H1 (cell line): ENCODE results near the gene B9D1. TPM values are rescaled to one million over a fixed set of nuclear protein-coding genes. Genes with fewer than 3 reads are reported as not detected.

Experiments used
- CTCF ChIA-PET: fragments of 300-600 bp; sonication (Branson Sonifier 250); formaldehyde crosslinking; loops from one replicate; lab custom pipeline; 2021; ENCODE audit not compliant: partially characterized antibody; lab: Charles Lee
- POLR2A ChIA-PET: fragments of 300-600 bp; sonication (Branson Sonifier 250); formaldehyde crosslinking; loops from one replicate; lab custom pipeline; 2021; ENCODE audit warnings: inconsistent platforms; ENCODE audit not compliant: partially characterized antibody; lab: Charles Lee
- DNase-seq, 2 experiments: peaks; one replicate each; pipeline versions ENCODE4 v3.0.0 to v3.0.0-alpha.2; 2010 to 2022; ENCODE audit warnings: low spot score in 2 of 2, low read depth in 1 of 2, mixed read lengths in 1 of 2
- FAIRE-seq: peaks from 2 replicates; lab custom pipeline; 2011; peaks lifted over from hg19 to GRCh38; lab: Jason Lieb, UNC
- H2AFZ ChIP-seq: 2 replicates; pipeline ENCODE4 v1.8.1; 2012; ENCODE audit warnings: low read length, inconsistent platforms
- H2AK5ac ChIP-seq: 2 replicates; pipeline ENCODE4 v1.6.1; 2013; ENCODE audit warnings: low read depth, low read length
- H2BK120ac ChIP-seq: replicated peaks from 2 replicates; pipeline ENCODE3; 2013; ENCODE audit warnings: low read depth, low read length, inconsistent platforms
- H2BK12ac ChIP-seq: 2 replicates; pipeline ENCODE4 v1.6.1; 2013; ENCODE audit warnings: low read depth, low read length
- H2BK15ac ChIP-seq: 2 replicates; pipeline ENCODE4 v1.6.1; 2013; ENCODE audit warnings: low read length
- H2BK20ac ChIP-seq: 2 replicates; pipeline ENCODE4 v1.6.1; 2013; ENCODE audit warnings: low read length
- H2BK5ac ChIP-seq: 2 replicates; pipeline ENCODE4 v1.6.1; 2013; ENCODE audit warnings: low read depth, low read length
- H3K14ac ChIP-seq: 2 replicates; pipeline ENCODE4 v1.6.1; 2013; ENCODE audit warnings: inconsistent platforms; ENCODE audit not compliant: insufficient read length
- H3K18ac ChIP-seq: 2 replicates; pipeline ENCODE4 v1.6.1; 2013; ENCODE audit warnings: low read length; ENCODE audit errors: extremely low read depth
- H3K23ac ChIP-seq: 2 replicates; pipeline ENCODE4 v1.6.1; 2013; ENCODE audit warnings: inconsistent platforms; ENCODE audit not compliant: insufficient read length
- H3K23me2 ChIP-seq: 2 replicates; pipeline ENCODE4 v1.6.1; 2013; ENCODE audit warnings: low read depth, low read length
- H3K27ac ChIP-seq: 2 replicates; pipeline ENCODE4 v1.6.1; 2011; ENCODE audit warnings: low read depth, low read length, inconsistent platforms
- H3K27me3 ChIP-seq, 4 experiments: replicated peaks in 1 of 4; 1 replicate in 1 of 4; 2 replicates in 3 of 4; pipeline versions ENCODE4 v1.6.1 to v1.8.1; 2011 to 2013; ENCODE audit warnings: low read length in 3 of 4, mild to moderate bottlenecking in 3 of 4, inconsistent platforms in 2 of 4, mixed read lengths in 2 of 4, moderate library complexity in 1 of 4; ENCODE audit not compliant: control insufficient read depth in 3 of 4, insufficient read depth in 3 of 4; ENCODE audit errors: extremely low read depth in 1 of 4
- H3K36me3 ChIP-seq, 4 experiments: 2 replicates each; pipeline versions ENCODE4 v1.6.1 to v1.8.1; 2011 to 2013; ENCODE audit warnings: mild to moderate bottlenecking in 4 of 4, low read length in 3 of 4, moderate library complexity in 2 of 4, control low read depth in 1 of 4, inconsistent platforms in 1 of 4; ENCODE audit not compliant: insufficient read depth in 4 of 4, control insufficient read depth in 2 of 4
- H3K4ac ChIP-seq: replicated peaks from 2 replicates; pipeline ENCODE3; 2013; ENCODE audit warnings: low read length, low read depth, mixed read lengths, inconsistent platforms; ENCODE audit not compliant: insufficient read length
- H3K4me1 ChIP-seq, 4 experiments: replicated peaks in 1 of 4; 1 replicate in 1 of 4; 2 replicates in 3 of 4; pipeline versions ENCODE4 v1.6.1 to v1.8.1; 2011 to 2013; ENCODE audit warnings: low read length in 3 of 4, inconsistent platforms in 2 of 4, mixed read lengths in 1 of 4; ENCODE audit not compliant: insufficient read depth in 4 of 4, control insufficient read depth in 3 of 4
- H3K4me2 ChIP-seq, 2 experiments: 2 replicates each; pipeline versions ENCODE4 v1.6.1 to v1.8.1; 2011 to 2013; ENCODE audit warnings: low read depth in 2 of 2, low read length in 2 of 2, control low read depth in 1 of 2, inconsistent platforms in 1 of 2, mild to moderate bottlenecking in 1 of 2; ENCODE audit not compliant: insufficient read depth in 1 of 2
- H3K4me3 ChIP-seq, 4 experiments: fragments of 200-600, 300-600 bp in 1 of 4; sonication (generic), shearing (Covaris generic), sonication (Bioruptor Twin) in 1 of 4; 2 replicates each; pipeline versions ENCODE4 v1.5.1 to v1.8.1; 2011 to 2016; ENCODE audit warnings: low read length in 4 of 4, low read depth in 3 of 4, control low read depth in 2 of 4, inconsistent platforms in 2 of 4, mild to moderate bottlenecking in 2 of 4, mixed read lengths in 1 of 4, moderate library complexity in 1 of 4; ENCODE audit not compliant: insufficient read depth in 2 of 4; ENCODE audit errors: extremely low read depth in 1 of 4
- H3K56ac ChIP-seq: replicated peaks from 2 replicates; pipeline ENCODE3; 2013; ENCODE audit warnings: low read depth, mild to moderate bottlenecking, mixed read lengths, low read length, inconsistent platforms; ENCODE audit not compliant: insufficient read length
- H3K79me1 ChIP-seq: 2 replicates; pipeline ENCODE4 v1.6.1; 2013; ENCODE audit warnings: low read depth, low read length, control low read depth
- H3K79me2 ChIP-seq, 2 experiments: 2 replicates each; pipeline versions ENCODE4 v1.6.1 to v1.8.1; 2012 to 2013; ENCODE audit warnings: low read length in 2 of 2, mild to moderate bottlenecking in 2 of 2, inconsistent platforms in 1 of 2; ENCODE audit not compliant: insufficient read depth in 2 of 2, control insufficient read depth in 1 of 2
- H3K9ac ChIP-seq, 4 experiments: replicated peaks in 1 of 4; 1 replicate in 1 of 4; 2 replicates in 3 of 4; pipeline versions ENCODE4 v1.6.1 to v1.8.1; 2011 to 2013; ENCODE audit warnings: low read depth in 3 of 4, low read length in 3 of 4, control low read depth in 2 of 4, mild to moderate bottlenecking in 2 of 4, moderate library complexity in 2 of 4, inconsistent platforms in 1 of 4; ENCODE audit errors: extremely low read depth in 1 of 4
- H3K9me3 ChIP-seq, 2 experiments: 2 replicates each; pipeline versions ENCODE4 v1.6.1 to v1.8.1; 2012 to 2013; ENCODE audit warnings: mild to moderate bottlenecking in 2 of 2, moderate library complexity in 2 of 2, control low read depth in 1 of 2, inconsistent platforms in 1 of 2, low read depth in 1 of 2, low read length in 1 of 2, mixed read lengths in 1 of 2; ENCODE audit not compliant: insufficient read depth in 2 of 2
- H4K20me1 ChIP-seq, 2 experiments: replicated peaks in 1 of 2; 2 replicates each; pipeline versions ENCODE3 to v1.8.1; 2011 to 2013; ENCODE audit warnings: inconsistent platforms in 2 of 2, low read length in 2 of 2, mild to moderate bottlenecking in 1 of 2; ENCODE audit not compliant: insufficient read depth in 2 of 2, control insufficient read depth in 1 of 2
- H4K5ac ChIP-seq: 2 replicates; pipeline ENCODE4 v1.6.1; 2013; ENCODE audit warnings: low read length, low read depth, mixed read lengths, inconsistent platforms; ENCODE audit not compliant: insufficient read length
- H4K8ac ChIP-seq: 2 replicates; pipeline ENCODE4 v1.8.0; 2013; ENCODE audit warnings: mild to moderate bottlenecking, moderate library complexity, low read length, inconsistent platforms; ENCODE audit not compliant: insufficient read depth; ENCODE audit errors: extremely low read depth
- H4K91ac ChIP-seq: replicated peaks from 2 replicates; pipeline ENCODE3; 2013; ENCODE audit warnings: low read length, mixed read lengths, inconsistent platforms; ENCODE audit not compliant: insufficient read length
- CTCF ChIP-seq, 3 experiments: IDR thresholded peaks; 1 replicate in 2 of 3; 2 replicates in 1 of 3; pipeline versions ENCODE4 v1.5.1 to v1.6.1; 2011; ENCODE audit warnings: low read length in 3 of 3, mild to moderate bottlenecking in 3 of 3, inconsistent platforms in 2 of 3, low read depth in 1 of 3, moderate library complexity in 1 of 3; ENCODE audit not compliant: insufficient read depth in 1 of 3; ENCODE audit errors: control extremely low read depth in 1 of 3
- GTF2F1 ChIP-seq: IDR thresholded peaks from 2 replicates; pipeline ENCODE4 v1.6.1; 2012; ENCODE audit warnings: low read depth, low read length, improper control_type of control experiment, borderline replicate concordance
- HDAC2 ChIP-seq, 2 experiments: fragments of 300-600 bp in 1 of 2; sonication (generic) in 1 of 2; IDR thresholded peaks; 2 replicates each; pipeline ENCODE4 v1.6.1; 2011 to 2012; ENCODE audit warnings: low read depth in 2 of 2, low read length in 2 of 2, mild to moderate bottlenecking in 2 of 2, moderate library complexity in 2 of 2, borderline replicate concordance in 1 of 2, inconsistent platforms in 1 of 2
- SP1 ChIP-seq: IDR thresholded peaks from 2 replicates; pipeline ENCODE4 v1.6.1; 2011; ENCODE audit warnings: low read depth, low read length
- WGBS, 2 experiments: shearing (Covaris generic) in 1 of 2; methylation state at CpG; one replicate each; pipeline versions ENCODE4 v1.1.6 to v1.1.7; 2013 to 2015; ENCODE audit warnings: low lambda C conversion rate in 2 of 2, mixed read lengths in 2 of 2, inconsistent platforms in 1 of 2, low coverage in 1 of 2, missing lambda C conversion rate in 1 of 2; ENCODE audit not compliant: insufficient replicate concordance in 2 of 2, insufficient coverage in 1 of 2, insufficient read length in 1 of 2; ENCODE audit errors: extremely low coverage in 1 of 2, missing lambda C conversion rate in 1 of 2; 5-methylcytosine and 5-hydroxymethylcytosine counted together
- polyA plus RNA-seq, 7 experiments: library from polyadenylated mRNA; depleted of rRNA in 3 of 7; stranded (reverse) in 5 of 7; unstranded in 2 of 7; fragments of >200 nt in 5 of 7; fragments of 200-250 nt in 2 of 7; gene quantifications; 1 replicate in 5 of 7; 2 replicates in 1 of 7; 4 replicates in 1 of 7; pipeline versions ENCODE4 v1.2.1 to v1.2.3, GENCODE V29; 2011 to 2013; ENCODE audit warnings: missing spikeins in 2 of 7, mixed read lengths in 2 of 7
- total RNA-seq: library from RNA; stranded (reverse); fragmentation: NEBNext Ultra II Directional; extraction: Animal tissue kit (Norgen Biotek cat#: 25700); gene quantifications from 2 replicates; pipeline ENCODE4 v1.2.1, GENCODE V29; 2021
- TF ChIP-seq, protein P1 (sequence below): IDR thresholded peaks from 2 replicates; pipeline ENCODE4 v1.6.1; 2011; ENCODE audit warnings: low read length, improper control_type of control experiment

Gene B9D1
- total and polyA plus RNA-seq, 2 of the 8 experiments (the other 6 are each of a cell fraction or from before 2014, with no cell fraction given): 24.6 to 65.7 TPM

GRCh38 chr17:19311016-19311415 is 51.5 kb downstream of the B9D1 start:
- Histone ChIP-seq H4K91ac (no peak overlapping the region), H4K20me1 (peaks cover 4 to 14% of the 10 kb centered on the region in 2 experiments), H4K5ac (no peak overlapping the region), H2AK5ac (no peak overlapping the region), H2AFZ (no peak overlapping the region), H3K23ac (no peak overlapping the region), H3K56ac (no peak overlapping the region), H3K27me3 (no peaks in the 10 kb centered on the region), H3K14ac (no peak overlapping the region), H3K4ac (no peak overlapping the region), H3K4me3 (no peak overlapping the region), H2BK5ac (no peak overlapping the region), H3K79me2 (no peaks in the 10 kb centered on the region), H3K9ac (no peak overlapping the region), H3K36me3 (peaks cover 4 to 25% (median 13%) of the 10 kb centered on the region in 4 experiments; a peak in 7 of 8 replicates), H3K27ac (no peak overlapping the region), H4K8ac (no peak overlapping the region), H3K4me1 (peaks cover 0 to 4% (median 0%) of the 10 kb centered on the region in 4 experiments; a peak in 2 of 7 replicates), H2BK12ac (no peak overlapping the region), H2BK120ac (no peak overlapping the region), H2BK15ac (no peak overlapping the region), H3K18ac (no peak overlapping the region), H3K4me2 (no peak overlapping the region), H3K9me3 (no peaks in the 10 kb centered on the region), H3K23me2 (no peaks in the 10 kb centered on the region), H2BK20ac (no peak overlapping the region), H3K79me1 (peaks cover 17% of the 10 kb centered on the region)
- FAIRE-seq (no peak), DNase-seq (no peak)
- POLR2A ChIA-PET: no interaction called here
- CTCF ChIA-PET: interaction anchor here (1.0 to 1.3 kb wide), 2 partner anchors 10 to 11 kb away, joined by 3 read pairs; no protein-coding TSS in a partner anchor
- TF ChIP-seq GTF2F1 (no peak), SP1 (no peak), HDAC2 (IDR thresholded peaks at IDR 0.05; ENCODE audit: borderline replicate concordance in 1 of 2, low read depth in 2 of 2, low read length in 2 of 2) (no peak), CTCF (IDR thresholded peaks at IDR 0.05; ENCODE audit: control extremely low read depth in 1 of 3, insufficient read depth in 1 of 3, low read depth in 1 of 3, low read length in 3 of 3) (no peak)
- TF ChIP-seq, protein P1, sequence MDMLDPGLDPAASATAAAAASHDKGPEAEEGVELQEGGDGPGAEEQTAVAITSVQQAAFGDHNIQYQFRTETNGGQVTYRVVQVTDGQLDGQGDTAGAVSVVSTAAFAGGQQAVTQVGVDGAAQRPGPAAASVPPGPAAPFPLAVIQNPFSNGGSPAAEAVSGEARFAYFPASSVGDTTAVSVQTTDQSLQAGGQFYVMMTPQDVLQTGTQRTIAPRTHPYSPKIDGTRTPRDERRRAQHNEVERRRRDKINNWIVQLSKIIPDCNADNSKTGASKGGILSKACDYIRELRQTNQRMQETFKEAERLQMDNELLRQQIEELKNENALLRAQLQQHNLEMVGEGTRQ: no peak
- 88% methylated on average over 5 of the region's 5 CpGs; no CpG with 5 or more reads in 1 of the 2 experiments for WGBS, 2 experiments
